CD4-positive, alpha-beta T cell (primary cell): Measurements from ENCODE around the gene MPP4. TPM values are rescaled to one million over a fixed set of nuclear protein-coding genes. Genes with fewer than 3 reads are reported as not detected.

ENCODE experiments used
- ATAC-seq: fragments of 200-7000 bp; cut with Tn5 transposase; one replicate; pipeline ENCODE4 v1.10.0; 2022; ENCODE audit warnings: mild to moderate bottlenecking; ENCODE audit not compliant: poor library complexity
- CTCF ChIA-PET: fragments of 350-600 bp; sonication (Branson Sonifier 250); formaldehyde crosslinking; loops from one replicate; lab custom pipeline; 2021; ENCODE audit warnings: antibody characterized with exemption, inconsistent platforms; lab: Charles Lee
- POLR2A ChIA-PET: fragments of 350-600 bp; sonication (Branson Sonifier 250); formaldehyde crosslinking; loops from one replicate; lab custom pipeline; 2021; ENCODE audit warnings: antibody characterized with exemption, inconsistent platforms; lab: Charles Lee
- DNase-seq, 14 experiments: peaks; one replicate each; pipeline ENCODE4 v3.0.0-alpha.2; 2013 to 2020; ENCODE audit warnings: mixed read lengths in 2 of 14
- H3K27ac ChIP-seq, 2 donors: one replicate each; pipeline versions ENCODE4 v1.5.1 to v1.7.0; 2013; ENCODE audit warnings: low read length in 2 of 2, low read depth in 1 of 2, mild to moderate bottlenecking in 1 of 2
- H3K27me3 ChIP-seq, 2 experiments: 1 replicate in 1 of 2; 2 replicates in 1 of 2; pipeline versions ENCODE4 v1.6.1 to v1.7.0; 2013; ENCODE audit warnings: low read length in 2 of 2, control low read depth in 1 of 2, mild to moderate bottlenecking in 1 of 2, moderate library complexity in 1 of 2; ENCODE audit not compliant: insufficient read depth in 2 of 2, control insufficient read depth in 1 of 2
- H3K36me3 ChIP-seq: one replicate; pipeline ENCODE4 v1.6.1; 2013; ENCODE audit warnings: low read length, control low read depth; ENCODE audit not compliant: insufficient read depth
- H3K4me1 ChIP-seq: one replicate; pipeline ENCODE4 v1.6.1; 2013; ENCODE audit warnings: low read length, control low read depth; ENCODE audit not compliant: insufficient read depth
- H3K4me3 ChIP-seq: one replicate; pipeline ENCODE4 v1.5.1; 2013; ENCODE audit warnings: mild to moderate bottlenecking, low read length, moderate library complexity
- H3K9me3 ChIP-seq, 2 experiments: 1 replicate in 1 of 2; 2 replicates in 1 of 2; pipeline versions ENCODE4 v1.6.1 to v1.7.0; 2013; ENCODE audit warnings: low read length in 2 of 2, mild to moderate bottlenecking in 2 of 2, control low read depth in 1 of 2, moderate library complexity in 1 of 2; ENCODE audit not compliant: control insufficient read depth in 1 of 2, insufficient read depth in 1 of 2
- H3K27ac Mint-ChIP-seq: one replicate; pipeline ENCODE4 v1.8.0; 2020; ENCODE audit warnings: mixed read lengths
- H3K27me3 Mint-ChIP-seq: one replicate; pipeline ENCODE4 v1.8.0; 2021; ENCODE audit warnings: mixed read lengths
- H3K36me3 Mint-ChIP-seq: one replicate; pipeline ENCODE4 v1.8.0; 2021; ENCODE audit warnings: low read depth, mixed read lengths
- H3K4me1 Mint-ChIP-seq: one replicate; pipeline ENCODE4 v1.8.0; 2021; ENCODE audit warnings: low read depth, mixed read lengths
- H3K4me3 Mint-ChIP-seq: one replicate; pipeline ENCODE4 v1.8.0; 2020; ENCODE audit warnings: mild to moderate bottlenecking, mixed read lengths
- H3K9me3 Mint-ChIP-seq: one replicate; pipeline ENCODE4 v1.8.0; 2020; ENCODE audit warnings: mixed read lengths
- CTCF ChIP-seq: fragments of 200-600 bp; IDR thresholded peaks from one replicate; pipeline ENCODE4 v1.8.0; 2022; ENCODE audit warnings: antibody characterized with exemption, mild to moderate bottlenecking
- intact Hi-C, 2 experiments: fragments of 100-400 bp; cut with DNase I in 1 of 2; cut with micrococcal nuclease in 1 of 2; formaldehyde crosslinking; loops; one replicate each; pipeline versions ENCODE4 v1.15.1 to v1.9.0; 2023 to 2025; cut with DNase I, micrococcal nuclease
- total RNA-seq, 174 experiments: library from RNA in 2 of 174; stranded (reverse) in 2 of 174; gene quantifications; one replicate each; pipeline ENCODE4 v1.2.3 and lab custom pipeline; 2021 to 2026

MPP4 gene
- total RNA-seq, 2 experiments from 2014 or later, result not detected

- H3K4me1 Mint-ChIP-seq, result peaks cover 10% of the 10 kb centered on the region
- Histone ChIP-seq H3K4me3 (peak within 1 kb of the TSS; percentile 95), H3K9me3 (no peaks in the 10 kb centered on the region), H3K27me3 (no peaks in the 10 kb centered on the region), H3K4me1 (peaks cover 9% of the 10 kb centered on the region), H3K27ac (peak within 1 kb of the TSS; percentile 79 to 89), H3K36me3 (no peaks in the 10 kb centered on the region)
- H3K27ac Mint-ChIP-seq, result peak within 1 kb of the TSS; percentile 96
- H3K36me3 Mint-ChIP-seq, result peaks cover 8% of the 10 kb centered on the region
- ChIA-PET CTCF (no interaction called here), POLR2A (interaction anchor here (0.6 to 3.4 kb wide), 7 partner anchors 11 to 932 kb away, joined by 3 to 29 read pairs (median 4); partner anchors contain the start of genes ALS2, STRADB and TRAK2)
- no peaks in the 10 kb centered on the region for H3K27me3 Mint-ChIP-seq
- intact Hi-C loops, result loop anchor here (2.0 to 10.0 kb wide), 6 partner anchors 137 to 409 kb away; partner anchors contain the start of genes ALS2 (in 2 of the 2), FZD7 (in 1 of the 2), STRADB (in 1 of the 2) and TRAK2 (in 1 of the 2)
- ATAC-seq (peak; percentile 60), DNase-seq (peak in 9 of 14 experiments; percentile 21 to 74 (median 48))
- no peaks in the 10 kb centered on the region for H3K9me3 Mint-ChIP-seq
- TF ChIP-seq CTCF, result no peak
- peak within 1 kb of the TSS; percentile 96 for H3K4me3 Mint-ChIP-seq
Observed at GRCh38 chr2:201643216-201643890, 55.1 kb downstream of the MPP4 start, which contains the start of gene TMEM237. TSS of gene TMEM237 (minus strand) at chr2:201643503. CDS start at chr2:201643400, 103 bp downstream.

- Mint-ChIP-seq H3K9me3 (no peaks in the 10 kb centered on the region), H3K36me3 (peaks cover 8% of the 10 kb centered on the region), H3K4me1 (peaks cover 10% of the 10 kb centered on the region), H3K27me3 (no peaks in the 10 kb centered on the region), H3K4me3 (peak overlapping the region; percentile 96), H3K27ac (peak overlapping the region; percentile 96)
- H3K4me1 ChIP-seq, result peaks cover 9% of the 10 kb centered on the region
- peak overlapping the region; percentile 79 to 89 for H3K27ac ChIP-seq
- peak overlapping the region; percentile 95 for H3K4me3 ChIP-seq
- peak; percentile 68 to 92 (median 80) for DNase-seq
- H3K27me3 ChIP-seq, result no peaks in the 10 kb centered on the region
- POLR2A ChIA-PET, result interaction anchor here (0.6 to 3.4 kb wide), 7 partner anchors 12 to 931 kb away, joined by 3 to 29 read pairs (median 4); partner anchors contain the start of genes ALS2, STRADB and TRAK2
- no peaks in the 10 kb centered on the region for H3K9me3 ChIP-seq
- intact Hi-C loops, result loop anchor here (2.0 to 10.0 kb wide), 6 partner anchors 138 to 408 kb away; partner anchors contain the start of genes ALS2 (in 2 of the 2), FZD7 (in 1 of the 2), STRADB (in 1 of the 2) and TRAK2 (in 1 of the 2)
- no peaks in the 10 kb centered on the region for H3K36me3 ChIP-seq
- TF ChIP-seq CTCF, result peak; percentile 11
- CTCF ChIA-PET, result no interaction called here
- peak; percentile 88 for ATAC-seq
Observed at GRCh38 chr2:201642579-201643215, 55.7 kb downstream of the MPP4 start.

GRCh38 chr2:201642086-201642578, 56.3 kb downstream of the MPP4 start:
- peaks cover 9% of the 10 kb centered on the region for H3K4me1 ChIP-seq
- Mint-ChIP-seq H3K9me3 (no peaks in the 10 kb centered on the region), H3K4me1 (peaks cover 10% of the 10 kb centered on the region), H3K27me3 (no peaks in the 10 kb centered on the region), H3K4me3 (peak overlapping the region; percentile 96), H3K36me3 (peaks cover 8% of the 10 kb centered on the region), H3K27ac (peak overlapping the region; percentile 96)
- peak overlapping the region; percentile 79 to 89 for H3K27ac ChIP-seq
- no peaks in the 10 kb centered on the region for H3K27me3 ChIP-seq
- TF ChIP-seq CTCF, result no peak
- no peaks in the 10 kb centered on the region for H3K36me3 ChIP-seq
- ATAC-seq, result peak; percentile 62
- H3K4me3 ChIP-seq, result peak overlapping the region; percentile 95
- H3K9me3 ChIP-seq, result no peaks in the 10 kb centered on the region
- ChIA-PET CTCF (no interaction called here), POLR2A (interaction anchor here (1.3 to 3.4 kb wide), 6 partner anchors 12 to 525 kb away, joined by 3 to 29 read pairs (median 5); partner anchors contain the start of genes ALS2, STRADB and TRAK2)
- intact Hi-C loops, result loop anchor here (2.0 to 10.0 kb wide), 6 partner anchors 139 to 407 kb away; partner anchors contain the start of genes ALS2 (in 2 of the 2), FZD7 (in 1 of the 2), STRADB (in 1 of the 2) and TRAK2 (in 1 of the 2)
- no peak for DNase-seq
